C1 segment of cervical spinal cord (tissue), 14 donors: ENCODE results near the gene PPP1R36.
"Not testable (repeated sequence)": the region's sequence is repeated elsewhere in the genome, so short reads cannot be mapped to it uniquely, and the experiment has no call there.

ENCODE experiments used
- DNase-seq, 14 donors: peaks; one replicate each; lab custom pipeline; 2025; lab: John Stamatoyannopoulos, UW

Gene PPP1R36

GRCh38 chr14:64518229-64518628 is 31.5 kb upstream of the PPP1R36 start:
- no peak for DNase-seq

GRCh38 chr14:64520699-64521098 is 29.1 kb upstream of the PPP1R36 start:
- DNase-seq = no peak

GRCh38 chr14:64522591-64523355 is 27.0 kb upstream of the PPP1R36 start:
- no peak for DNase-seq

- DNase-seq = no peak
Measured at GRCh38 chr14:64525354-64525753, 24.4 kb upstream of the PPP1R36 start.

GRCh38 chr14:64531567-64531966 is 18.2 kb upstream of the PPP1R36 start:
- DNase-seq = no peak

- DNase-seq = no peak
Measured at GRCh38 chr14:64536488-64537245, 13.1 kb upstream of the PPP1R36 start.

GRCh38 chr14:64540208-64541202 is 9.3 kb upstream of the PPP1R36 start, which contains the start of gene HSPA2:
Gene HSPA2 (plus strand): TSS chr14:64540741. CDS start chr14:64540850, 109 bp downstream.
- peak; percentile 74 to 100 (median 98) for DNase-seq

- DNase-seq = peak in 5 of 14 donors; percentile 38 to 60 (median 45)
Measured at GRCh38 chr14:64541261-64541971, 8.3 kb upstream of the PPP1R36 start.

- DNase-seq = peak in 3 of 14 donors; percentile 37 to 62 (median 41)
Measured at GRCh38 chr14:64541972-64542835, 7.6 kb upstream of the PPP1R36 start.

GRCh38 chr14:64542836-64543201 is 6.9 kb upstream of the PPP1R36 start:
- no peak for DNase-seq

GRCh38 chr14:64544607-64545312 is 5.0 kb upstream of the PPP1R36 start:
- DNase-seq = no peak

GRCh38 chr14:64549016-64549415 is 745 bp upstream of the PPP1R36 start:
- no peak for DNase-seq

- no peak for DNase-seq
Measured at GRCh38 chr14:64550621-64551333, 1.0 kb downstream of the PPP1R36 start.

GRCh38 chr14:64554556-64554955 is 4.8 kb downstream of the PPP1R36 start:
- no peak for DNase-seq

GRCh38 chr14:64556526-64556925 is 6.8 kb downstream of the PPP1R36 start:
- DNase-seq = no peak

- DNase-seq = not testable (repeated sequence)
Measured at GRCh38 chr14:64558216-64558615, 8.5 kb downstream of the PPP1R36 start.

GRCh38 chr14:64561631-64562030 is 11.9 kb downstream of the PPP1R36 start:
- no peak for DNase-seq

- DNase-seq = no peak
Measured at GRCh38 chr14:64562436-64562835, 12.7 kb downstream of the PPP1R36 start.

- no peak for DNase-seq
Measured at GRCh38 chr14:64563696-64564095, 13.9 kb downstream of the PPP1R36 start.
